HG02981 (cell line): ENCODE results near the gene RPP25L.
"Not testable (repeated sequence)": the region's sequence is repeated elsewhere in the genome, so short reads cannot be mapped to it uniquely, and the experiment has no call there.

Source experiments
- ATAC-seq: cut with Tn5 transposase; IDR thresholded peaks from one replicate; pipeline ENCODE4 v1.9.1; 2021; ENCODE audit warnings: mild to moderate bottlenecking, moderate library complexity; ENCODE audit not compliant: unreplicated experiment

RPP25L gene

GRCh38 chr9:34611811-34612787 lies at the start of gene RPP25L:
Gene RPP25L (minus strand): TSS chr9:34612097. CDS start chr9:34611296, 801 bp downstream.
- ATAC-seq = peak; percentile 83

- no peak for ATAC-seq
These were observed 47.8 kb upstream of the RPP25L start for GRCh38 chr9:34659592-34660253.

GRCh38 chr9:34658461-34658860 lies 46.6 kb upstream of the RPP25L start:
- ATAC-seq = no peak

- no peak for ATAC-seq
These were observed 45.1 kb upstream of the RPP25L start for GRCh38 chr9:34656992-34657391.

- ATAC-seq = no peak
These were observed 43.5 kb upstream of the RPP25L start for GRCh38 chr9:34655394-34655793.

GRCh38 chr9:34654323-34655051 lies 42.6 kb upstream of the RPP25L start:
- no peak for ATAC-seq

GRCh38 chr9:34653151-34654072 lies 41.5 kb upstream of the RPP25L start:
- no peak for ATAC-seq

GRCh38 chr9:34652602-34653000 lies 40.7 kb upstream of the RPP25L start:
- ATAC-seq = no peak

GRCh38 chr9:34651876-34652601 lies 40.1 kb upstream of the RPP25L start, which contains the start of gene IL11RA:
Gene IL11RA (plus strand): TSS chr9:34652185. CDS start chr9:34655218, 3,033 bp downstream.
- no peak for ATAC-seq

GRCh38 chr9:34651321-34651720 lies 39.4 kb upstream of the RPP25L start:
- ATAC-seq = no peak

GRCh38 chr9:34650816-34651215 lies 38.9 kb upstream of the RPP25L start:
- no peak for ATAC-seq

GRCh38 chr9:34648673-34649072 lies 36.8 kb upstream of the RPP25L start:
- ATAC-seq = no peak

- no peak for ATAC-seq
These were observed 35.8 kb upstream of the RPP25L start for GRCh38 chr9:34647651-34648050.

- ATAC-seq = no peak
These were observed 35.1 kb upstream of the RPP25L start for GRCh38 chr9:34647084-34647403.

- ATAC-seq = peak; percentile 80
These were observed 34.5 kb upstream of the RPP25L start, which contains the start of gene GALT for GRCh38 chr9:34646211-34647083. Gene GALT (plus strand): TSS chr9:34646675. CDS start chr9:34646705, 30 bp downstream.

- no peak for ATAC-seq
These were observed 32.9 kb upstream of the RPP25L start for GRCh38 chr9:34644766-34645314.

- no peak for ATAC-seq
These were observed 30.8 kb upstream of the RPP25L start for GRCh38 chr9:34642679-34643078.

- not testable (repeated sequence) for ATAC-seq
These were observed 27.4 kb upstream of the RPP25L start for GRCh38 chr9:34639322-34639721.
